Measurements from ENCODE around the gene GFOD2.

The GFOD2 gene

GRCh38 chr16:67709050-67709449 is 10.1 kb downstream of the GFOD2 start:
- Histone ChIP-seq H3K27ac (no peak overlapping the region), H4K20me1 (ENCODE audit: insufficient read depth) (no peaks in the 10 kb centered on the region; the same call in 1 of the 2 replicates), H3K79me2 (ENCODE audit: insufficient read depth, low read depth) (peaks cover 12% of the 10 kb centered on the region; the same call in 1 of the 2 replicates), H3K36me3 (ENCODE audit: insufficient read depth) (no peaks in the 10 kb centered on the region), H3K27me3 (ENCODE audit: insufficient read depth, low read depth) (no peaks in the 10 kb centered on the region), H3K4me2 (no peak overlapping the region), H2AFZ (ENCODE audit: low read depth) (no peak overlapping the region), H3K9ac (no peak overlapping the region), H3K4me1 (ENCODE audit: low read depth, poor library complexity, severe bottlenecking) (no peaks in the 10 kb centered on the region), H3K4me3 (IDR thresholded peaks at IDR 0.05; ENCODE audit: insufficient read depth, low read depth, low read length) (no peak overlapping the region)
- TF ChIP-seq, protein P1, sequence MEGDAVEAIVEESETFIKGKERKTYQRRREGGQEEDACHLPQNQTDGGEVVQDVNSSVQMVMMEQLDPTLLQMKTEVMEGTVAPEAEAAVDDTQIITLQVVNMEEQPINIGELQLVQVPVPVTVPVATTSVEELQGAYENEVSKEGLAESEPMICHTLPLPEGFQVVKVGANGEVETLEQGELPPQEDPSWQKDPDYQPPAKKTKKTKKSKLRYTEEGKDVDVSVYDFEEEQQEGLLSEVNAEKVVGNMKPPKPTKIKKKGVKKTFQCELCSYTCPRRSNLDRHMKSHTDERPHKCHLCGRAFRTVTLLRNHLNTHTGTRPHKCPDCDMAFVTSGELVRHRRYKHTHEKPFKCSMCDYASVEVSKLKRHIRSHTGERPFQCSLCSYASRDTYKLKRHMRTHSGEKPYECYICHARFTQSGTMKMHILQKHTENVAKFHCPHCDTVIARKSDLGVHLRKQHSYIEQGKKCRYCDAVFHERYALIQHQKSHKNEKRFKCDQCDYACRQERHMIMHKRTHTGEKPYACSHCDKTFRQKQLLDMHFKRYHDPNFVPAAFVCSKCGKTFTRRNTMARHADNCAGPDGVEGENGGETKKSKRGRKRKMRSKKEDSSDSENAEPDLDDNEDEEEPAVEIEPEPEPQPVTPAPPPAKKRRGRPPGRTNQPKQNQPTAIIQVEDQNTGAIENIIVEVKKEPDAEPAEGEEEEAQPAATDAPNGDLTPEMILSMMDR (conservative IDR thresholded peaks at IDR 0.05; ENCODE audit: low read depth, low read length): no peak

DNA sequence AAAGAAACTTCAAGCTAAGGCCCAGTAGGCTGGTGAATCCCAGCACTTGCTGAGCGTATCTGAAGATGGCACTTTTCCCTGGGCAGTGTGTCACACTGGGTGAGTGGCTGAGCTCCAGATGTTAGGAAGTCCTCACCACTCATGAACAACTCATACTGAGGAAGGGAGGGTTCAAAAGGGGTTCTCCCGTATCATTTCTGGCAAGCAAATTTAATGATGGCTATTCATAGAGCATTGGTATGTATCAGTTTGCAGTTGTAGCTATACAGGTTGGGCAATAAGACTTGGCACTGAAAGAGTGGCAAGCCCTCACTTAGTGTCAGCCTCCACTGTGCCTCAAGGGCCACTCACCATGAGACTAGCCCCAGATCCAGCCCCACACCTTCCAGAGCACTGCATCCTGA is 10.7 kb downstream of the GFOD2 start:
- Histone ChIP-seq H3K4me2 (no peak overlapping the region), H3K36me3 (ENCODE audit: insufficient read depth) (no peaks in the 10 kb centered on the region), H3K27me3 (ENCODE audit: insufficient read depth, low read depth) (no peaks in the 10 kb centered on the region), H3K9ac (no peak overlapping the region), H3K27ac (no peak overlapping the region), H3K4me3 (IDR thresholded peaks at IDR 0.05; ENCODE audit: insufficient read depth, low read depth, low read length) (no peak overlapping the region), H3K79me2 (ENCODE audit: insufficient read depth, low read depth) (peaks cover 5% of the 10 kb centered on the region; the same call in 1 of the 2 replicates), H2AFZ (ENCODE audit: low read depth) (no peak overlapping the region), H3K4me1 (ENCODE audit: low read depth, poor library complexity, severe bottlenecking) (no peaks in the 10 kb centered on the region), H4K20me1 (ENCODE audit: insufficient read depth) (no peaks in the 10 kb centered on the region; the same call in 1 of the 2 replicates)
- TF ChIP-seq, protein P1 (conservative IDR thresholded peaks at IDR 0.05; ENCODE audit: low read depth, low read length): no peak

DNA sequence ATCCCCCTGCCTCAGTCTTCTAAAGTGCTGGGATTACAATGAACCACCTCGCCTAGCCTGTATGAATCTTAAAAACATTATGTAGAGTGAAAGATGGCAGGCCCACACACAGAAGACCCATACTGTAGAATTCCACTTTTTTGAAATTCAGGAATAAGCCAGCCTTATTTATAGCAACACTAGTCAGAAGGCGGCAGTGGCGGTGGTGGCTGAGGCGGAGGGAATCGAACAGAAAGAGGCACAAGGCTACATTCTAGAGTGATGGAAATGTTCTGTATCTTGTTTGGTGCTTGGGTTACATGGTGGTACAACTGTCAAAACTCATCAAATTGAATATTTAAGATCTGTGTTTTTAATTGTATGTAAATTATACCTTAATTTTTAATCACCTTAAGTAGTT is 11.3 kb downstream of the GFOD2 start:
- Histone ChIP-seq H4K20me1 (ENCODE audit: insufficient read depth) (no peaks in the 10 kb centered on the region; the same call in 1 of the 2 replicates), H3K27ac (no peak overlapping the region), H3K79me2 (ENCODE audit: insufficient read depth, low read depth) (0 out of 2 replicates have a peak, but pooled peaks cover 4% of the 10 kb centered on the region)

DNA sequence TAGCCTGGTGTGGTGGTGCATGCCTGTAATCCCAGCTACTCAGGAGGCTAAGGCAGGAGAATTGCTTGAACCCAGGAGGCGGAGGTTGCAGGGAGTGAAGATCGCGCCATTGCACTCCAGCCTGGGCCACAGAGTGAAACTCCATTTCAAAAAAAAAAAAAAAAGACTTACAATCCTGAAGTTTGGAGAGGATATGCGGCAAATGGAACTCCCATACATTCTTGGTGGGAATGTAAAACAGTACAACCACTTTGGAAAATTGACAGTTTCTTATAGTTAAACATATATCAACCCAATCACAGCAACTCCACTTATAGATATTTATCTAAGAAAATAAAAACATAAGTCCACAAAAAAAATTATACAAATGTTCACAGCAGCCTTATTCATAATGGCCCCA is 11.9 kb downstream of the GFOD2 start:
- Histone ChIP-seq H2AFZ (ENCODE audit: low read depth) (no peak overlapping the region), H3K4me3 (IDR thresholded peaks at IDR 0.05; ENCODE audit: insufficient read depth, low read depth, low read length) (no peak overlapping the region), H3K36me3 (ENCODE audit: insufficient read depth) (no peaks in the 10 kb centered on the region), H3K27ac (no peak overlapping the region), H3K4me1 (ENCODE audit: low read depth, poor library complexity, severe bottlenecking) (no peaks in the 10 kb centered on the region), H3K79me2 (ENCODE audit: insufficient read depth, low read depth) (0 out of 2 replicates have a peak, but pooled peaks cover 4% of the 10 kb centered on the region), H4K20me1 (ENCODE audit: insufficient read depth) (no peaks in the 10 kb centered on the region; the same call in 1 of the 2 replicates), H3K27me3 (ENCODE audit: insufficient read depth, low read depth) (no peaks in the 10 kb centered on the region), H3K4me2 (no peak overlapping the region), H3K9ac (no peak overlapping the region)
- TF ChIP-seq, protein P1 (conservative IDR thresholded peaks at IDR 0.05; ENCODE audit: low read depth, low read length): no peak

More for the DNA sequence above, 11.3 kb downstream of the GFOD2 start:
- no peak overlapping the region for H2AFZ ChIP-seq (ENCODE audit: low read depth)
- TF ChIP-seq, protein P1 (conservative IDR thresholded peaks at IDR 0.05; ENCODE audit: low read depth, low read length): no peak
- H3K9ac ChIP-seq: no peak overlapping the region
- no peak overlapping the region for H3K4me2 ChIP-seq
- no peaks in the 10 kb centered on the region for H3K36me3 ChIP-seq (ENCODE audit: insufficient read depth)
- H3K27me3 ChIP-seq (ENCODE audit: insufficient read depth, low read depth): no peaks in the 10 kb centered on the region
- H3K4me1 ChIP-seq (ENCODE audit: low read depth, poor library complexity, severe bottlenecking): no peaks in the 10 kb centered on the region
- no peak overlapping the region for H3K4me3 ChIP-seq (IDR thresholded peaks at IDR 0.05; ENCODE audit: insufficient read depth, low read depth, low read length)

Data from KMS-11 (cell line).